ENCODE data around the gene ITCH.
"Not testable (repeated sequence)": the region's sequence is repeated elsewhere in the genome, so short reads cannot be mapped to it uniquely, and the experiment has no call there.

Gene ITCH

DNA sequence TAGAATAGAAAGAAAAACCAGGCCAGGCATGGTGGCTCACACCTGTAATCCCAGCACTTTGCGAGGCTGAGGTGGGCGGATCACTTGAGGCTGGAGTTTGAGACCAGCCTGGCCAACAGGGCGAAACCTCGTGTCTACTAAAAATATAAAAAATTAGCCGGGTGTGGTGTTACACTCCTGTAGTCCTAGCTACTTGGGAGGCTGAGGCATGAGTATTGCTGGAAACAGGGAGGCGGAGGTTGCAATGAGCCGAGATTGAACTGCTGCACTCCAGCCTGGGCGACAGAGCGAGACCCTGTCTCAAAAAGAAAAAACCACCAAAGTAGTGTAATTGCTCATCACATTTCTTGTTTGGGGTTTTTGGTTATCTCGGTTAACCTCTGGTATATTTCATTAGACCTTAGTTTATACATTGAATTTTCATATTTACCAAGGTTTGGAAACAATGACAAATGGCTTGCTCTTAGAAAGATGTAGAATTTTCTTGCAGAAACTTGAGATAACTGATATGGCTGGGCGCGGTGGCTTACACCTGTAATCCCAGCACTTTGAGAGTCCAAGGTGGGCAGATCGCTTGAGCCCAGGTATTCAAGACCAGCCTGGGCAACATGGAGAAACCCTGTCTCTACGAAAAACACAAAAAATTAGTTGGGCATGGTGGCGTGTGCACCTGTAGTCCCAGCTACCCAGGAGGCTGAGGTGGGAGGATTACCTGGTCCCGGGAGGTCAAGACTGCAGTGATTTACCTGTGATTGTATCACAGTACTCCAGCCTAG is 14.2 kb downstream of the ITCH start:
- DNase-seq (ENCODE audit: low read depth in 3 of 3) = no peak

DNA sequence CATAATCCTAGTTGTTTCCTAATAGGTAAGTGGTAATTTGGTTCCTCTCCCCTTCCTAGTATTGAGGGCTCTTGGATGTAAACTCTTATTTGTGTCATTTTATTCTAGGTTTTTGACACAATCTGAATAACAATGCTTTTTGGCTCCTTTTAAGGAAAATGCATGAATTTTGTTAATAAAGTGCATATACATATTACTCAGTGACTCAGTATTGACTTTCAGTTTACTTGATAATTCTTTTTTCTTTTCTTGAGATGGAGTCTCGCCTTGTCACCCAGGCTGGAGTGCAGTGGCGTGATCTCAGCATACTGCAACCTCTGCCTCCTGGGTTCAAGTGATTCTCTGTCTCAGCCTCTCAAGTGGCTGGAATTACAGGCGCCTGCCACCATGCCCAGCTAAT is 19.1 kb downstream of the ITCH start:
- DNase-seq (ENCODE audit: low read depth in 3 of 3) = no peak

DNA sequence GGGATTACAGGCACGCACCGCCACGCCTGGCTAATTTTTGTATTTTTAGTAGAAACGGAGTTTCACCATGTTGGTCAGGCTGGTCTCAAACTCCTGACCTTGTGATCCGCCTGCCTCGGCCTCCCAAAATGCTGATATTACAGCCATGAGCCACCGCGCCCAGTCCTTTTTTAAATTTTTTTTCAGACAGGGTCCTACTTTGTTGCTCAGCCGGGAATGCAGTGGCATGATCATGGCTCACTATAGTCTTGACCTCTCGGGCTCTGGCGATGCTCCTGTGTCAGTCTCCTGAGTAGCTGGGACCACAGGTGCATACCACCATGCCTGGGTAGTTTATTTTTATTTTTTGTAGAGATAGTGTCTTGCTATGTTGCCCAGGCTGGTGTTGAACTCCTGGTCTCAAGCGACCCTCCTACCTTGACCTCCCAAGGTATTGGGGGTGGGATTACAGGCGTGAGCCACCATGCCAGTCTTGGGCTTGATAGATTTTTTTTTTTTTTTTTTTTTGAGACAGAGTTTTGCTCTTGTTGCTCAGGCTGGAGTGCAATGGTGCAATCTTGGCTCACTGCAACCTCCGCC is 19.9 kb downstream of the ITCH start:
- not testable (repeated sequence) for DNase-seq (ENCODE audit: low read depth in 3 of 3)

DNA sequence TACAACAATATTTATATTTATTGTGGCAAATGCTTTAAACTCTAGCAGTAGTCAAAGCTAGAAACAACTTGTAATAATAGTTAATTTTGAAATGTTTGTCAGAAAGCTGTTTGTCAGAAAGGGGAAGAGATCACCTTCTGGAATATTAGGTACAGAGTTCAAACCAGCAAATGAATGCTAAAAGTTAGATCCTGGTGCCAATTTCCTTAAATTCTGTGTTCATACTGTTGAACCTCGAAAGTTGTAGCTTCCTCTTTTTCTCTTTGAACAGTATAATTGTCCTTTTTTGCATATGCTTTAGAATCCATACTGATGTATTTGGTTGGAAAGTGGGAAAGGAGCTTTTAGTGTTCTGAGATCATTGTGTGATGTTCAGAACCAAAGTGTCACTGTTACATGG is 22.4 kb downstream of the ITCH start:
- DNase-seq (ENCODE audit: low read depth in 3 of 3) = no peak

DNA sequence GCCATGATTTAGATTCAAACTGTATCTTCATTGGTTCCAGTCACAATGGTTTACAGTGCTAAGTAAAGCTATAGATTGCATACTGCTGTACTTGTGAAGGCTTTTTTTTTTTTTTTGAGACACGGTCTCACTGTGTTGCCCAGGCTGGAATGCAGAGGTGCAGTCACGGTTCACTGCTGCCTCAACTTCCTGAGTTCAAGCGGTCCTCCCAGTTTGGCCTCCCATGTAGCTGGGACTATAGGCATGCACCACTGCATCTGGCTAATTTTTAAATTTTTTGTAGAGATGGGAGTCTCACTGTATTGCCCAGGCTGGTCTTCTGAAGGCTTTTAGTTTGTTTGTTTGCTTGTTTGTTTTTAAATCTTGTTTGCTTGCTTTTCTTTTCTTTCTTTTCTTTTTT is 24.9 kb downstream of the ITCH start:
- no peak for DNase-seq (ENCODE audit: low read depth in 3 of 3)

DNA sequence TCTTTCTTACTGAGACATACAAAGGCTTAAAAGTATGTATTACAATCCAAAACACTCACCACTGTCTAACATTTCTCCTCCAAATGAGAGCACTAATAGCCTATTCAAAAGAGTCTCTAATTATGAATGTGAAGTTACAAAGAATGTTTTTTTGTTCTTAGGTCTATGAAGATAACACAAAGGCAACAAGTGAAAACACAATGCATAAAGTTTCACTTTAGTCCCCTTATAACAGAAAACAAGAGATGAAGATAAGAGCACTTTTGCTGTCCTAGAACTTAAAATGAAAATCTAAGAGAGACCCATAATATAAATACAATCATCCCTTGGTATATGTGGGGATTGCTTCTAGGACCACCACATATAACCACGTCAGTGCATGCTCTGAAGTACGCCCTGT is 25.6 kb downstream of the ITCH start:
- DNase-seq (ENCODE audit: low read depth in 3 of 3) = no peak

DNA sequence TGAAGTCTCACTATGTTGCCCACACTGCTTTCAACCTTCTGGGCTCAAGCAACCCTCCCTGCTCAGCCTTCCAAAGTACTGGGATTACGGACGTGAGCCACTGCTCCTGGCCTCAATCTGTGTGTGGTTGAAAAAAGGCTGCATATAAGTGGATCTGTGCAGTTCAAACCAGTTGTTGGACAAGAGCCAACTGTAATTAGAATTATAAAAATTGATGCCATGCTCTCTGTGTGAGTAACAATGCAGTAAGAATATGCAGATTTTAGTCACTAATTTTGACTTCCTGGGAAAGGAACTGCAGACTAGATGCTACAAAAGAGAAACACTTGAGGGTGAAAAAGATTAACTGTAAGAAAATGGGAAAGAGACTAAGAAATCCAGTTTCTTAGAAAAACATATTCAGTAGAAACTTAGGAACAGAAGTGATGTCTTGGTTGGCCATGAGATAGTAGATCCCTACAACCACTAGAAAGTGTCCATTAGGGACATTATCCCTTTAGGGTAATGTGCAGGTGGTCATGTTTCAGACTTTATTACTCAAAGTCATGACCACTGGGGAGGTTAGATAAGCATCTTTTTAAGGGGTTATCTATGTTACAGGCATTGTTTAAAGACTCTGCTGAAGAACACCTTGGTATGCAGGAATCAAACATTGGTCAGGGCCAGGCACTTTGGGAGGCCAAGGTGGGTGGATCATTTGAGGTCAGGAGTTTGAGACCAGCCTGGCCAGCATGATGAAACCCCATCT is 26.3 kb downstream of the ITCH start:
- DNase-seq (ENCODE audit: low read depth in 3 of 3) = no peak

DNA sequence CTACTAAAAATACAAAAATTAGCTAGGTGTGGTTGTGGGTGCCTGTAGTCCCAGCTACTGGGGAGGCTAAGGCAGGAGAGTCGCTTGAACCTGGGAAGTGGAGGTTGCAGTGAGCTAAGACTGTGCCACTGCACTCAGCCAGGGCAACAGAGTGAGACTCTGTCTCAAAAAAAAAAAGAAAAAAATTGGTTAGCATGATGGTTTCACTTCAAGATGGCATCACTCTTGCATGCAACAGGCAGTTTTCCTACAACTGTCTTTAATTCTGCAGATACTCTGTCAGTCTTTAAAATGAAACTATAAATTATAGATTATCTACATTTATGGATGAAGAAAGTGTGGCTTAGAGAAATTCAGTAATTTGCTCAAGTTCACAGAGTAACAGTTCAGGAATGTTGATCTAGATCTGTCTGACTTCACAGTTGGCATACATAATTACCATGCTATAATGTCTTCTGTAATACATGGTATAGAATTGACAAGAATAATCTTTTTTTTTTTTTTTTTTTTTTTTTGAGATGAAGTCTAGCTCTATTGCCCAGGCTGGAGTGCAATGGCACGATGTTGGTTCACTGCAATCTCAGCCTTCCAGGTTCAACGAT is 27.0 kb downstream of the ITCH start:
- DNase-seq (ENCODE audit: low read depth in 3 of 3) = no peak

DNA sequence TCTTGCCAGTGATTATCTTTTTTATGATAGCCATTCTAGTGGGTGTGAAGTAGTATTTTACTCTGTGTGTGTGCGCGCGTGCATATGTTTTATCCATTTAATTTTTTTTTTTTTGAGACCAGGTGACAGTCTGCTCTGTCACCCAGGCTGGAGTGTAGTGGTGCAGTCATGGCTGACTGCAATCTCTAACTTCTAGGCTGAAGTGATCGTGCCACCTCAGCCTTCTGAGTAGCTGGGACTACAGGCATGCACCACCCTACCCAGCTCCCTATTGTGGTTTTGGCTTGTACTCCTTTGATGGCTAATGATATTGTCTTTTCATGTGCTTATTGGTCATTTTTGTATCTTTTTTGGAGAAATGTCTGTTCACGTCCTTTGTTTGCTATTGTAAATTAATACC is 33.3 kb downstream of the ITCH start:
- no peak for DNase-seq (ENCODE audit: low read depth in 3 of 3)

DNA sequence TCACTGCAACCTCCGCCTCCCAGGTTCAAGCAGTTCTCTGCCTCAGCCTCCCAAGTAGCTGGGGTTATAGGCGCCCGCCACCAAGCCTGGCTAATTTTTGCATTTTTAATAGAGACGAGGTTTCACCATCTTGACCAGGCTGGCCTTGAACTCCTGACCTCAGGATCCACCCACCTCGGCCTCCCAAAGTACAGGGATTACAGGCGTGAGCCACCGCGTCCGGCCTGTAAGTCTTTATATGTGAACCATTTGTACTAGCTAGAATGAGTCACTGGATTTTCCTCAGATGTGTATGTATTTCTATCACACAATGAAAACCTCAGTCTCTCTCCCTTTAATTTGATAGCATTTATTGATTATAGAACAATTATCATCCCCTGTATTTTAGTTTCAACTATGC is 34.0 kb downstream of the ITCH start:
- DNase-seq (ENCODE audit: low read depth in 3 of 3) = no peak

DNA sequence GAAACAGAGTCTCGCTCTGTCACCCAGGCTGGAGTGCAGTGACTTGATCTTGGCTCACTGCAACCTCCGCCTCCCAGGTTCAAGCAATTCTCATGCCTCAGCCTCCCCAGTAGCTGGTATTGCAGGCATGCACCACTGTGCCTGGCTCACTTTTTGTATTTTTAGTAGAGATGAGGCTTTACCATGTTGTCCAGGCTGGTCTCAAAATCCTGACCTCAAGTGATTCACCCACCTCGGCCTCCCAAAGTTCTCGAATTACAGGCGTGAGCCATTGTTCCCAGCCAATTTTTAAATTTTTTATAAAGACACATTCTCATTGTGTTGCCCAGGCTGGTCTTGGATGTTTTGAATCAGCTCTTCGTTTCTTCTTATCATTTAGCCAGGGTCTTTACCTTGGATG is 37.7 kb downstream of the ITCH start:
- DNase-seq (ENCODE audit: low read depth in 3 of 3) = not testable (repeated sequence)

DNA sequence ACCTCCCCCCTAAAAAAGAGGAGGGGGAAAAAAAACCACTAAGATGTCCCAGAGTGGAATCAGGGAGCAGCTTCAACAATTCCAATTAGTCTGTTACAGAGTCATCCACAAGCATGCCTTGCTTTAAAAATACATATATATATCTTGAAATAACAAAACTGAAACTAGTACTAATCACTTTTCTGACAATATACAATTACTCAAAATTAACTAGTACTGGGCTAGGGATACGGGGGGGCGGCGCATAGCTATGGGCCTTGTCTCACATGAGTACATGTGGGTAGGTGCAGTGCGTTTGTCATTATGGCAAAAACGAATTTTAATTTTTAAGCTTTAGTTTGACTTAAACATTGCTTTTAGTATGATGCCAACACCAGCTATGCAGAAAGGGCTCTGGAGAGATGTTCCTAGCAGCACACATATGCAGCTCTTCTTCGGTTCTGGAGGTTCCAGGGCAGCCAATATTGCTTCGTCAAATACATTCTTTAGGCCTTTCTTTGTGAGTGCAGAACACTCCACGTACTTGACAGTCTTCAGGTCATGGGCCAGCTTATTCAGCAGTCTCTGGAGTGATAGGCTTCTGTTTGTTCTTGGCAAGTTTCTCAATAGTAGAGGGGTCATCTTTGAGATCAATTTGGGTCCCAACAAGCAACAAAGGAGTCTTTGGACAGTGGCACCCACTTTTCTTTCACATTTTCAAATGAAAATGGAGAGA is 38.8 kb downstream of the ITCH start:
- no peak for DNase-seq (ENCODE audit: low read depth in 3 of 3)

DNA sequence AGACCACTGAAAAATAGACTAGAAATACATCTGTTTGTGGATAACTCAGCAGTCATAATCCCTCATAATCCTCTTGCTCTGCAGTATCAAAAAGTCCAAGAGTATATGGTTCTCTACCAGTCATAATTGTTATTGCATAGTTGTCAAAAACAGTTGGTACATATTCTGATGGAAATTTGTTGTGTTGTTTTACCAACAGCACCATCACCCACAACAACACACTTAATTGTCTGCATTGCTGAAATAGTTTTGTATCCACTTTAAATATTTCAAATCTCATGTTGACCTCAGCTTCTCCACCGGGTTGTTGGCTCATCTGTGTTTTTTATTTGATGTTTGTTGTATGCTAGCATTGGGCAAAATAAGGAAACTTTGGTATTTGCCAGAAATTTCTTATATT is 39.4 kb downstream of the ITCH start:
- DNase-seq (ENCODE audit: low read depth in 3 of 3) = no peak

DNA sequence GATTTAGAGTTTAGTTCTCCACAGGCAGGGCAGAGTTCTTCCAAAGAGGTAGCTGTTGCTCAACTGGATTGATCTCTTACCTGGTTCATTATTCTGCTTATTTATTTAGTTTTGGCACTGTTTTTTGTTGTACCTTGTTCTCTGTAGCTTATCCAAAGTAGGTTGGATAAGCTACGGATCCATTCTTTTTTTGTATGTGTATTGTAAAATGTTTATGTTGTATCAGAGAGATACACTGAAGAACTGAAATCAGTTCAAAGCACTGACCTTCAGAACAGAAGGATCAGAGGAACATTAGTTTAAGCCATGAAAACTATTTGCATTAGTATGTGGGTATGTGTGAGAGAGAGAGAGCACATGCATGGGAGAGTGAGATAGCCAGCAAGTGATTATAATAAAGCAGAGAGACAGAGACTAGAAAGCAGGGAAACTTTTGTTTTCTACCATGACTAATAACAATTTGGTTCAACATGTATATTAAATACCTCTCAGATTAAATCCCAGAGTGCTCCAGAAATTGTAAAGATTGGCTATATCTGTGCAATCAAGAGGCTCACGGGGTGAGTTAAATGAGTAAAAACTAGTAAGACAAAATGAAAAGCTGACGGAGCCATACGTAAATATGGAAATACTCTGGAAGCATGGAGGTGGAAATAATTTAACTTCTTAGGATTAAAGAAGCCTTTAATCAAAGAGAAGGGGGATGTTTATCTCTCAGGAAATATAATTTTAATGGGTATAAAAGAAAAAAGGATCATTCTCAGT is 40.2 kb downstream of the ITCH start:
- DNase-seq (ENCODE audit: low read depth in 3 of 3) = no peak

DNA sequence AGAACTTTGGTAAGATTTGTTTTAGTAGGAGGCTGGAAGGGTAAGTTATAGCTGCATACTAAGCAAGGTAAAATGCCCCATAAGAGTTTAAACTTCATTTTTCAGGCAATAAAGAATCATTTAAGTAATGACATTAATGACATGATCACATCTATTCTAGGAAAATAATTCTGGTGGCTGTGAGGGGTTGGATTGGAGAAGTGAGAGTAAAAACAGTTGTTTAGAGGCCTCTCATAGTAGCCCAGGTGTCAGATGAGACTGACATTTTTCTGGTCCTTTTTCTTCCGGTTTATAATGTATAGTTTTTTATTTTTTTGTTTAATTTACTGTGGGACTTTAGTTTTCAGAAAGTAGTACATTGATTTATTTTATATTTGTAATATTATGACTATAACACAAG is 40.8 kb downstream of the ITCH start:
- DNase-seq (ENCODE audit: low read depth in 3 of 3) = no peak

DNA sequence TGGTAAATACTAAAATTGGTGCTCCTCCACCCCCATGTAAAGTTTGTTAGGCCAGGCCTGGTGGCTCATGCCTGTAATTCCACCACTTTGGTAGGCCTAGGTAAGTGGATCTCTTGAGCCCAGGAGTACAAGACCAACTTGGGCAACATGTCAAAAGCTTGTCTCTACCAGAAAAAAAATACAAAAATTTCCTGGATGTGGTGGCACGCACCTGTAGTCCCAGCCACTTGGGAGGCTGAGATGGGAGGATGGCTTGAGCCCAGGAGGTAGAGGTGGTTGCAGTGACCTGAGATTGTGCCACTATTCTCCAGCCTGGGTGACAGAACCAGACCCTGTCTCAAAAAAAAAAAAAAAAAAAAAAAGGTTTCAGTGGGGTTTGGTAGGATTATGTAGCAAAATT is 41.7 kb downstream of the ITCH start:
- no peak for DNase-seq (ENCODE audit: low read depth in 3 of 3)

DNA sequence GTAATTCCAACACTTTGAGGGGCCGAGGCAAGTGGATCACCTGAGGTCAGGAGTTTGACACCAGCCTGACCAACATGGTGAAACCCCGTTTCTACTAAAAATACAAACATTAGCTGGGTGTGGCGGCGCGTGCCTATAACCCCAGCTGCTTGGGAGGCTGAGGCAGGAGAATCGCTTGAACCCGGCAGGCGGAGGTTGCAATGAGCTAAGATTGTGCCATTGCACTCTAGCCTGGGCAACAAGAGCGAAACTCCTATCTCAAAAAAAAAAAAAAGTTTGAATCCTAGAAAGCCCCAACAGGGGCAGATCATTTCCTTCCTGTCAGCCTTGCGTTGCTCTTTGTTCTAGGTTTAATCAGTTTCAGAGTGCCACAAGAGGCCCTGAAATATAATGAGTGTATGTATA is 42.2 kb downstream of the ITCH start:
- DNase-seq (ENCODE audit: low read depth in 3 of 3) = peak in 1 of 3 experiments; percentile 2

DNA sequence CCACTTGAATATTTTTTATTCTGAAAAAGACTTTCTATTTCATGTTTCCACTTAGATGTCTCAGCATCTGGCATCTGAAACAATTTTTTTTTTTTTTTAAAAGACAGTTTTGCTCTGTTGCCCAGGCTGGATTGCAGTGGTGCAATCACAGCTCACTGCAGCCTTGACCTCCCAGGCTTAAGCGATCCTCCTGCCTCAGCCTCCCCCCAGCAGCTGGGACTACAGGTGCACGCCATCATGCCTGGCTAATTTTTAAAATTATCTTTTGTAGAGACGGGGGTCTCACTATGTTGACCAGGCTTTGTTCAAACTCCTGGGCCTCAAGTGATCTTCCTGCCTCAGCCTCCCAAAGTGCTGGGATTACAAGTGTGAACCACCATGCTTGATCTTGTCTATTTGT is 42.9 kb downstream of the ITCH start:
- DNase-seq (ENCODE audit: low read depth in 3 of 3) = not testable (repeated sequence)

DNA sequence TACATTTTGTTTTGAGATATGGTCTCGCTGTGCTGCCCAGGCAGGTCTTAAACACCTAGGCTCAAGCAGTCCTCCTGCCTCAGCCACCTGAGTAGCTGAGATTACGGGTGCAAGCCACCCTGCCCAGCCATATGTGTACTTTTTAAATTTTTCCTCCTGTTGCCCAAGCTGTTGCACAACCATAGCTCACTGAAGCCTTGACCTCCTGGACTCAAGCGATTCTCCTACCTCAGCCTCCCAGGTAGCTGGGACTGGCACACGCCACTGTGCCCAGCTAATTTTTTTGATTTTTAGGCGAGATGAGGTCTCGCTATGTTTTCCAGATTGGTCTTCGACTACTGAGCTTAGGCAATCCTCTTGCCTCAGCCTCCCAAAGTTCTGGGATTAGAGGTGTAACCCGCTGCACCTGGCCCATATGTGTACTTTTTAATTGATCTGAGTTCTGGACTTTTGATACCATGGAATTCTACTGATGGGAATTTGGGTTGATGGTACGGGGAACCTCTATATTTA is 44.9 kb downstream of the ITCH start:
- DNase-seq (ENCODE audit: low read depth in 3 of 3) = no peak

DNA sequence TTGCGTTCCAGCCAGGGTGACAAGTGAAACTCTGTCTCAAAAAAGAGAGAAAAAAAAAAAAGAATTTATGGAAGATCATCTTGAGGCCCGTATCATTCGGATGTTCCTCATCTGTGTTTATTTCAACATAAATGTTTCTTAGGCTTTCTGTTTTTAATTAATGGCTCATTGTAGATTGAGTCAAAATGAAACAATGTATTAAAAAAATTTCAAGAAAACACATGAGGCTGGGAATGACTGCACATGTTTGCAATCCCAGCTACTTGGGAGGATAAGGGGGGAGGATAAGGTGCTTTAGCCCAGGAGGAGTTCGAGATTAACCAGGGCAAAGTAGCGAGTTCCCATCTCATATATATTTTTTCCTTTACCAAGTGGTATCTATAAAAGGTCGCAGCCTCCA is 47.3 kb downstream of the ITCH start:
- no peak for DNase-seq (ENCODE audit: low read depth in 3 of 3)

DNA sequence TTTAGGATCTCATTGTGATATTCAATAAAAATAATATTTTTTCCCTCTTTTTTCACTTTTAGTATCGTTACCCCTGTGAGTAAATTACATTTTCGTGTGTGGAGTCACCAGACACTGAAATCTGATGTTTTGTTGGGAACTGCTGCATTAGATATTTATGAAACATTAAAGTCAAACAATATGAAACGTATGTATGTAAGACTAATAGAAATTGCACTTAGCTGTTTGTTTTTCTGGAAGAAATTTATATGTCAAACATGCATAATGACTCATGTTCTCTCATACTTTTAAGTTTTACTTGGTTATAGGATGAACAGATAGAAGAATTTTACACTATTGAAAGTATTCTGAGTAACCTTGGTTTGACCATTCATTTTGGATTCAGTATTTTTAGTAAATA is 49.4 kb downstream of the ITCH start:
- no peak for DNase-seq (ENCODE audit: low read depth in 3 of 3)

Data from stimulated activated CD4-positive, alpha-beta T cell treated with anti-CD3 and anti-CD28 coated beads, TNF-alpha, amount 100 ng/mL, for 4 hours (primary cell).